T47D (cell line): Measurements from ENCODE around the gene YIPF3.
"Not testable (repeated sequence)": the region's sequence is repeated elsewhere in the genome, so short reads cannot be mapped to it uniquely, and the experiment has no call there.

Experiments used
- DNase-seq, 2 experiments: peaks; one replicate each; pipeline versions ENCODE4 v3.0.0 to v3.0.0-alpha.2; 2011 to 2012; ENCODE audit warnings: low read depth in 1 of 2, low spot score in 1 of 2
- JUND ChIP-seq: IDR thresholded peaks from 2 replicates; pipeline ENCODE4 v1.6.1; 2012; ENCODE audit warnings: low read depth
- in situ Hi-C: cut with HindIII; loops from 2 replicates; pipeline ENCODE4 v1.10.0; 2016; ENCODE audit warnings: low sequenced_read_pairs, low pct_unique_long_range_greater_than_20kb

YIPF3 gene

GRCh38 chr6:43516697-43517504 is at the start of gene YIPF3, which contains the start of gene POLR1C:
YIPF3 (minus strand) TSS chr6:43516926; CDS start chr6:43516807, 119 bp downstream.
POLR1C (plus strand) TSS chr6:43517089; CDS start chr6:43517110, 21 bp downstream.
- DNase-seq: peak; percentile 84 to 99
- in situ Hi-C loops: no loop called here
- no peak for TF ChIP-seq JUND

GRCh38 chr6:43559328-43559727 is 42.6 kb upstream of the YIPF3 start:
- no peak for TF ChIP-seq JUND
- no peak for DNase-seq
- in situ Hi-C loops: no loop called here

- DNase-seq, in situ Hi-C loops: not testable (repeated sequence)
Observed at GRCh38 chr6:43557620-43558019, 40.9 kb upstream of the YIPF3 start.

- no peak for DNase-seq
- no peak for TF ChIP-seq JUND
- in situ Hi-C loops: no loop called here
Observed at GRCh38 chr6:43547222-43547621, 30.5 kb upstream of the YIPF3 start.

- in situ Hi-C loops: no loop called here
Observed at GRCh38 chr6:43544461-43544860, 27.7 kb upstream of the YIPF3 start.

GRCh38 chr6:43541774-43542471 is 25.2 kb upstream of the YIPF3 start:
- in situ Hi-C loops: no loop called here
- no peak for TF ChIP-seq JUND
- DNase-seq: no peak

More at GRCh38 chr6:43544461-43544860, 27.7 kb upstream of the YIPF3 start:
- no peak for DNase-seq
- TF ChIP-seq JUND: no peak

GRCh38 chr6:43540507-43540906 is 23.8 kb upstream of the YIPF3 start:
- no peak for TF ChIP-seq JUND
- DNase-seq: no peak

GRCh38 chr6:43539409-43539808 is 22.7 kb upstream of the YIPF3 start:
- in situ Hi-C loops: not testable (repeated sequence)

More at GRCh38 chr6:43540507-43540906, 23.8 kb upstream of the YIPF3 start:
- in situ Hi-C loops: no loop called here

GRCh38 chr6:43538986-43539385 is 22.3 kb upstream of the YIPF3 start:
- DNase-seq, in situ Hi-C loops: not testable (repeated sequence)

More at GRCh38 chr6:43539409-43539808, 22.7 kb upstream of the YIPF3 start:
- DNase-seq: not testable (repeated sequence)

- TF ChIP-seq JUND: no peak
- in situ Hi-C loops: no loop called here
- DNase-seq: no peak
Observed at GRCh38 chr6:43532201-43532600, 15.5 kb upstream of the YIPF3 start.

- DNase-seq: no peak
- in situ Hi-C loops: no loop called here
- no peak for TF ChIP-seq JUND
Observed at GRCh38 chr6:43524483-43524961, 7.8 kb upstream of the YIPF3 start.

- no peak for TF ChIP-seq JUND
- DNase-seq: no peak
- in situ Hi-C loops: no loop called here
Observed at GRCh38 chr6:43523284-43523683, 6.6 kb upstream of the YIPF3 start.
